Measurements from ENCODE around the gene KSR2. TPM values are rescaled to one million over a fixed set of nuclear protein-coding genes. Genes with fewer than 3 reads are reported as not detected.

KSR2 gene
- total RNA-seq, 4 donors from 2014 or later = under 0.01 to 0.06 (median 0.03) TPM

- intact Hi-C loops (cut with DNase I) = no loop called here
- no peaks in the 10 kb centered on the region for H3K36me3 ChIP-seq
- WGBS = 45% methylated on average over 9 of the region's 9 CpGs
Observed at GRCh38 chr12:117966511-117966910, 2.3 kb downstream of the KSR2 start.

GRCh38 chr12:117963836-117964235 lies 5.0 kb downstream of the KSR2 start:
- intact Hi-C loops (cut with DNase I) = no loop called here

More at GRCh38 chr12:117966511-117966910, 2.3 kb downstream of the KSR2 start:
- no peak overlapping the region for H3K27ac ChIP-seq (replicated peaks in 1 of 4)
- no peak for DNase-seq (ENCODE audit: extremely low spot score)
- H3K4me1 ChIP-seq = peaks cover 0 to 13% (median 11%) of the 10 kb centered on the region in 4 donors
- TF ChIP-seq POLR2A (IDR thresholded peaks at IDR 0.05; ENCODE audit: low read depth) (no peak), POLR2AphosphoS5 (IDR thresholded peaks at IDR 0.05) (no peak), EP300 (IDR thresholded peaks at IDR 0.05) (no peak)
- TF ChIP-seq, protein P1, sequence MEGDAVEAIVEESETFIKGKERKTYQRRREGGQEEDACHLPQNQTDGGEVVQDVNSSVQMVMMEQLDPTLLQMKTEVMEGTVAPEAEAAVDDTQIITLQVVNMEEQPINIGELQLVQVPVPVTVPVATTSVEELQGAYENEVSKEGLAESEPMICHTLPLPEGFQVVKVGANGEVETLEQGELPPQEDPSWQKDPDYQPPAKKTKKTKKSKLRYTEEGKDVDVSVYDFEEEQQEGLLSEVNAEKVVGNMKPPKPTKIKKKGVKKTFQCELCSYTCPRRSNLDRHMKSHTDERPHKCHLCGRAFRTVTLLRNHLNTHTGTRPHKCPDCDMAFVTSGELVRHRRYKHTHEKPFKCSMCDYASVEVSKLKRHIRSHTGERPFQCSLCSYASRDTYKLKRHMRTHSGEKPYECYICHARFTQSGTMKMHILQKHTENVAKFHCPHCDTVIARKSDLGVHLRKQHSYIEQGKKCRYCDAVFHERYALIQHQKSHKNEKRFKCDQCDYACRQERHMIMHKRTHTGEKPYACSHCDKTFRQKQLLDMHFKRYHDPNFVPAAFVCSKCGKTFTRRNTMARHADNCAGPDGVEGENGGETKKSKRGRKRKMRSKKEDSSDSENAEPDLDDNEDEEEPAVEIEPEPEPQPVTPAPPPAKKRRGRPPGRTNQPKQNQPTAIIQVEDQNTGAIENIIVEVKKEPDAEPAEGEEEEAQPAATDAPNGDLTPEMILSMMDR (IDR thresholded peaks at IDR 0.05) = no peak
- peaks cover 0 to 13% (median 11%) of the 10 kb centered on the region in 4 donors for H3K9me3 ChIP-seq
- peaks cover 0 to 74% (median 12%) of the 10 kb centered on the region in 4 donors for H3K27me3 ChIP-seq
- no peak overlapping the region for H3K4me3 ChIP-seq

DNA sequence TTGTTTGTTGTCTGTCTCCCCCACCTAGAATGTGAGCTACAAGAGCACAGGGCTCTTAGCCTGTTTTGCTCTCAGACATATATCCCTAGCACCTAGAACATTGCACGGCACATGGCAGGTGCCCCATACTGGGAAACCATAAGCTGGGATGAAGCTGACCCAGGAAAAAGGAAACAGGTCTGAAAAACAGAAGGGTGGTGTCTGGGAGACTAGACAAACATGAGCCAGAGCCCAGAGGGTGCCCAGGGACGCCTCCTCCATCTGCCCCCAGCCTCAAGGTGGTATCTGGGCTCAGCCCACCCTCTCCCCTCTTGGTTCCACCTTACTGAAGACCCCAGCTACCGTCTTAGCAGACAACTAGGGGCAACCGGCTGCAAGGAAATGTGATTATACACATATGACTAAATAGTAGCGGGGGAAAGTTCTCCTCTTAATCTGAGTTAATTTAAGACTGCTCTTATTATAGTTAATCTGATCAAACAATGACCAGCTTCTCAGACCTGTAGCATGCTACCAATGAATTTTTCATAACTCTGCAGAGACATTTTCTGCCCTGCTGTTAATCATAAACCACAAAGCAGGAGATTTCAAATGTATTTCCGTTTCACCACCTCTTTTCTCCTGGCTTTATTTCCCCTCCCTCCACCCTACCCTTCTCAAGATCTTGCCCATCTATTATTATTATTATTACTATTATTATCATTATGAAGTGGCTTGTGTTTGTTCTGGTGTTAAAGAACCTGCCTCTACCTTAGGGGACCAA lies 31.9 kb downstream of the KSR2 start:
- Histone ChIP-seq H3K9me3 (no peaks in the 10 kb centered on the region), H3K4me1 (no peaks in the 10 kb centered on the region), H3K4me3 (no peak overlapping the region), H3K27me3 (peaks cover 0 to 10% (median 0%) of the 10 kb centered on the region in 4 donors), H3K36me3 (no peaks in the 10 kb centered on the region), H3K27ac (replicated peaks in 1 of 4) (no peak overlapping the region)
- DNase-seq (ENCODE audit: extremely low spot score) = no peak
- TF ChIP-seq, protein P1 (IDR thresholded peaks at IDR 0.05) = no peak
- TF ChIP-seq POLR2A (IDR thresholded peaks at IDR 0.05; ENCODE audit: low read depth) (no peak), EP300 (IDR thresholded peaks at IDR 0.05) (no peak), POLR2AphosphoS5 (IDR thresholded peaks at IDR 0.05) (no peak)
- 74% methylated on average over 6 of the region's 6 CpGs for WGBS
- intact Hi-C loops (cut with DNase I) = no loop called here

More at GRCh38 chr12:117963836-117964235, 5.0 kb downstream of the KSR2 start:
- no peak overlapping the region for H3K27ac ChIP-seq (replicated peaks in 1 of 4)
- H3K4me1 ChIP-seq = peaks cover 0 to 6% (median 6%) of the 10 kb centered on the region in 4 donors
- no peak overlapping the region for H3K4me3 ChIP-seq
- WGBS = 87% methylated on average over 7 of the region's 7 CpGs
- H3K9me3 ChIP-seq = no peaks in the 10 kb centered on the region
- H3K36me3 ChIP-seq = no peaks in the 10 kb centered on the region
- H3K27me3 ChIP-seq = peaks cover 0 to 55% (median 6%) of the 10 kb centered on the region in 4 donors
- TF ChIP-seq, protein P1 (IDR thresholded peaks at IDR 0.05) = no peak
- no peak for TF ChIP-seq POLR2A (IDR thresholded peaks at IDR 0.05; ENCODE audit: low read depth)
- TF ChIP-seq POLR2AphosphoS5 (IDR thresholded peaks at IDR 0.05) = no peak
- no peak for DNase-seq (ENCODE audit: extremely low spot score)

GRCh38 chr12:117933545-117933944 lies 35.2 kb downstream of the KSR2 start:
- TF ChIP-seq, protein P1 (IDR thresholded peaks at IDR 0.05) = no peak
- TF ChIP-seq POLR2AphosphoS5 (IDR thresholded peaks at IDR 0.05) = no peak
- no peak for TF ChIP-seq POLR2A (IDR thresholded peaks at IDR 0.05; ENCODE audit: low read depth)
- no peak for TF ChIP-seq EP300 (IDR thresholded peaks at IDR 0.05)
- intact Hi-C loops (cut with DNase I) = no loop called here
- H3K27me3 ChIP-seq = peaks cover 0 to 10% (median 0%) of the 10 kb centered on the region in 4 donors
- WGBS = 95% methylated on average over 5 of the region's 5 CpGs
- DNase-seq (ENCODE audit: extremely low spot score) = no peak
- no peaks in the 10 kb centered on the region for H3K4me1 ChIP-seq
- no peak overlapping the region for H3K27ac ChIP-seq (replicated peaks in 1 of 4)
- H3K36me3 ChIP-seq = no peaks in the 10 kb centered on the region
- H3K9me3 ChIP-seq = no peaks in the 10 kb centered on the region
- no peak overlapping the region for H3K4me3 ChIP-seq
